OCI-LY7 (cell line): Measurements from ENCODE around the gene TSPAN1. TPM values are rescaled to one million over a fixed set of nuclear protein-coding genes. Genes with fewer than 3 reads are reported as not detected.

Experiments
- BruUV-seq: library from RNA; stranded (reverse); fragments of 400-500 nt; replicated peaks from 2 replicates; lab custom pipeline; 2021; lab: Mats Ljungman, UMichigan
- CTCF ChIA-PET: fragments of 300-600 bp; sonication (Branson Sonifier 250); formaldehyde crosslinking; loops from one replicate; lab custom pipeline; 2022; ENCODE audit warnings: antibody characterized with exemption; ENCODE audit not compliant: unreplicated experiment; lab: Charles Lee
- POLR2A ChIA-PET: fragments of 300-600 bp; sonication (Branson Sonifier 250); formaldehyde crosslinking; loops from one replicate; lab custom pipeline; 2022; ENCODE audit warnings: antibody characterized with exemption; lab: Charles Lee
- DNase-seq: peaks from one replicate; pipeline ENCODE4 v3.0.0-alpha.2; 2015; ENCODE audit warnings: low spot score
- H2AFZ ChIP-seq: fragments of 200-600 bp; sonication (generic), shearing (Covaris generic); 2 replicates; pipeline ENCODE4 v1.6.1; 2014; ENCODE audit warnings: mild to moderate bottlenecking, antibody characterized with exemption, low read length, moderate library complexity
- H3K27ac ChIP-seq: fragments of 200-600 bp; sonication (generic); 2 replicates; pipeline ENCODE4 v1.5.1; 2014; ENCODE audit warnings: mixed run types, low read depth, mild to moderate bottlenecking, moderate library complexity, low read length, inconsistent platforms; ENCODE audit not compliant: poor library complexity, severe bottlenecking
- H3K36me3 ChIP-seq: fragments of 200-600 bp; sonication (generic); 2 replicates; pipeline ENCODE4 v1.6.1; 2014; ENCODE audit warnings: mild to moderate bottlenecking, antibody characterized with exemption, low read length, moderate library complexity, mixed read lengths; ENCODE audit not compliant: insufficient read depth
- H3K4me1 ChIP-seq: fragments of 200-600 bp; sonication (generic); 2 replicates; pipeline ENCODE4 v1.5.1; 2014; ENCODE audit warnings: mild to moderate bottlenecking, low read length; ENCODE audit not compliant: insufficient read depth, poor library complexity, severe bottlenecking
- H3K4me2 ChIP-seq: fragments of 200-600 bp; sonication (generic); 2 replicates; pipeline ENCODE4 v1.6.1; 2014; ENCODE audit warnings: mild to moderate bottlenecking, low read length
- H3K4me3 ChIP-seq: fragments of 200-600 bp; sonication (generic); 2 replicates; pipeline ENCODE4 v1.5.1; 2014; ENCODE audit warnings: mild to moderate bottlenecking, low read depth, low read length; ENCODE audit not compliant: poor library complexity, severe bottlenecking
- H3K79me2 ChIP-seq: fragments of 200-600 bp; sonication (generic); 2 replicates; pipeline ENCODE4 v1.6.1; 2016; ENCODE audit warnings: low read depth, mild to moderate bottlenecking, low read length, moderate library complexity, mixed read lengths; ENCODE audit not compliant: insufficient read depth
- H3K9me2 ChIP-seq: fragments of 200-600 bp; sonication (generic); 2 replicates; pipeline ENCODE4 v1.6.1; 2016; ENCODE audit warnings: mild to moderate bottlenecking, low read length, mixed read lengths; ENCODE audit not compliant: insufficient read depth
- H3K9me3 ChIP-seq: fragments of 200-600 bp; sonication (generic); 2 replicates; pipeline ENCODE4 v1.6.1; 2014; ENCODE audit warnings: mild to moderate bottlenecking, mixed run types, low read length, mixed read lengths
- H4K20me1 ChIP-seq: fragments of 200-600 bp; sonication (generic); 2 replicates; pipeline ENCODE4 v1.6.1; 2014; ENCODE audit warnings: mild to moderate bottlenecking, antibody characterized with exemption, low read length, moderate library complexity, mixed read lengths; ENCODE audit not compliant: insufficient read depth
- CTCF ChIP-seq: fragments of 200-600 bp; sonication (generic); conservative IDR thresholded peaks from 2 replicates; pipeline ENCODE4 v1.5.1; 2014; ENCODE audit warnings: mild to moderate bottlenecking, antibody characterized with exemption, low read length, moderate library complexity, mixed read lengths
- EZH2phosphoT487 ChIP-seq: fragments of 200-600 bp; sonication (generic); IDR thresholded peaks from 2 replicates; pipeline ENCODE4 v1.6.1; 2018; ENCODE audit warnings: low read depth, borderline replicate concordance, mild to moderate bottlenecking, mixed run types, antibody characterized with exemption, low read length, moderate library complexity, mixed read lengths
- intact Hi-C: fragments of 100-400 bp; cut with micrococcal nuclease; formaldehyde crosslinking; loops from one replicate; pipeline ENCODE4 v1.10.0; 2022; ENCODE audit not compliant: unreplicated experiment
- total RNA-seq, 2 experiments: library from RNA; depleted of rRNA in 1 of 2; stranded (reverse); fragments of >200 nt in 1 of 2; shearing (Covaris generic) in 1 of 2; gene quantifications; 2 replicates each; pipeline ENCODE4 v1.2.3, GENCODE V29; 2014 to 2022

Gene TSPAN1
- total RNA-seq, 2 experiments from 2014 or later: not detected

- H3K4me1 ChIP-seq: peaks cover 26% of the 10 kb centered on the region
- no peaks in the 10 kb centered on the region for H3K9me3 ChIP-seq
- H4K20me1 ChIP-seq: no peaks in the 10 kb centered on the region
- POLR2A ChIA-PET: interaction anchor here (0.5 to 1.5 kb wide), 5 partner anchors 10 to 35 kb away, joined by 3 to 7 read pairs (median 5); no protein-coding TSS in a partner anchor
- H3K27ac ChIP-seq: peak overlapping the region; percentile 73
- intact Hi-C loops: loop anchor here (1.0 to 2.0 kb wide), 4 partner anchors 34 to 446 kb away; partner anchors contain the start of genes GPBP1L1 and POMGNT1
- BruUV-seq: TSS peak; percentile 79
- DNase-seq: peak; percentile 77
- no peaks in the 10 kb centered on the region for H3K9me2 ChIP-seq
- peak overlapping the region; percentile 96 for H3K4me2 ChIP-seq
- no peaks in the 10 kb centered on the region for H3K36me3 ChIP-seq
- H3K4me3 ChIP-seq: peak overlapping the region; percentile 95
- CTCF ChIA-PET: no interaction called here
- peak overlapping the region; percentile 61; the same call in 1 of the 2 replicates for H2AFZ ChIP-seq
- peaks cover 40% of the 10 kb centered on the region for H3K79me2 ChIP-seq
- TF ChIP-seq EZH2phosphoT487 (no peak), CTCF (no peak)
Observed at GRCh38 chr1:46133181-46133658, 41.7 kb upstream of the TSPAN1 start.

- peak; percentile 24 for DNase-seq
- Histone ChIP-seq H3K27ac (peak overlapping the region; percentile 73), H3K36me3 (no peaks in the 10 kb centered on the region), H4K20me1 (no peaks in the 10 kb centered on the region), H3K79me2 (peaks cover 34% of the 10 kb centered on the region), H2AFZ (peak overlapping the region; percentile 61; the same call in 1 of the 2 replicates), H3K9me3 (no peaks in the 10 kb centered on the region), H3K4me2 (peak overlapping the region; percentile 96), H3K4me3 (peak overlapping the region; percentile 95), H3K9me2 (no peaks in the 10 kb centered on the region), H3K4me1 (peaks cover 26% of the 10 kb centered on the region)
- intact Hi-C loops: loop anchor here (1.0 to 2.0 kb wide), 4 partner anchors 33 to 447 kb away; partner anchors contain the start of genes GPBP1L1 and POMGNT1
- ChIA-PET CTCF (interaction anchor here (1.2 kb wide), 1 partner anchor 270 kb away, joined by 3 read pairs; no protein-coding TSS in a partner anchor), POLR2A (interaction anchor here (0.5 to 1.6 kb wide), 10 partner anchors 11 to 554 kb away, joined by 3 to 8 read pairs (median 5); no protein-coding TSS in a partner anchor)
- no TSS peak for BruUV-seq
- TF ChIP-seq EZH2phosphoT487 (no peak), CTCF (no peak)
Observed at GRCh38 chr1:46133781-46134350, 41.0 kb upstream of the TSPAN1 start.
